Spleen (tissue), 7 donors: ENCODE results near the gene STKLD1.

Source experiments
- POLR2A ChIP-seq, 3 donors: fragments of 450-650 bp; IDR thresholded peaks; one replicate each; pipeline ENCODE4 v1.5.1; 2017; ENCODE audit warnings: antibody characterized with exemption in 3 of 3, mild to moderate bottlenecking in 1 of 3
- TF ChIP-seq, protein P1 (sequence below), 11 experiments: fragments of 200-600 bp in 7 of 11; fragments of 450-650 bp in 4 of 11; sonication (generic) in 4 of 11; IDR thresholded peaks in 8 of 11; conservative IDR thresholded peaks in 3 of 11; 1 replicate in 7 of 11; 2 replicates in 4 of 11; pipeline versions ENCODE4 v1.4.0 to v1.8.0; 2016 to 2021; ENCODE audit warnings: antibody characterized with exemption in 11 of 11, inconsistent platforms in 4 of 11, mild to moderate bottlenecking in 1 of 11
- donor health status: DM: no; HTN: no; CAD: no; lungs with moderate emphysema.
- donor health status: DM: no; HTN: no; CAD: no.
- donor health status: DM: no; HTN: no; CAD: no.

DNA sequence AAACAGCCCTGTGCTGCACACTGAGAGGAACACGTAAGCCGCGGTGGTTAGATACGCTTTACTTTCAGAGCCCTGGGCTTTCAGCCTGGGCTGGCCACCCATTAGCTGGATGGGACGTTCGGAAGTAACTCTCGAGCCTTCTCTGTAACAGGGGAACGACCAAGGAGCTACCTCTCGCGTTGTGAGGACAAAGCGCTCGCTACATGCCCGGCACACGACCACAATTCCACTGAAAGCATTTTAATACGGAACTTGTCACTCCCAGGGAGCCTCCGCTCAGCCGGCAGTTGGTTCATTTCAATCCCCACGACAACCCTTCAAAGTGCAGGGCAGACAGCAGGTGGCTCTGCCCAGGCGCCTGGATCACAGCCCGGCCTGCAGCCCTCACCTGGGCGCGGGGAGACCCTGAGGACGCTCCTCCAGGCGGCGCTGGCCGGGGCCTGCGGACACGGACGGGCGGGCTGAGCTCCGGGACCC lies 20.2 kb upstream of the STKLD1 start:
- TF ChIP-seq, protein P1, sequence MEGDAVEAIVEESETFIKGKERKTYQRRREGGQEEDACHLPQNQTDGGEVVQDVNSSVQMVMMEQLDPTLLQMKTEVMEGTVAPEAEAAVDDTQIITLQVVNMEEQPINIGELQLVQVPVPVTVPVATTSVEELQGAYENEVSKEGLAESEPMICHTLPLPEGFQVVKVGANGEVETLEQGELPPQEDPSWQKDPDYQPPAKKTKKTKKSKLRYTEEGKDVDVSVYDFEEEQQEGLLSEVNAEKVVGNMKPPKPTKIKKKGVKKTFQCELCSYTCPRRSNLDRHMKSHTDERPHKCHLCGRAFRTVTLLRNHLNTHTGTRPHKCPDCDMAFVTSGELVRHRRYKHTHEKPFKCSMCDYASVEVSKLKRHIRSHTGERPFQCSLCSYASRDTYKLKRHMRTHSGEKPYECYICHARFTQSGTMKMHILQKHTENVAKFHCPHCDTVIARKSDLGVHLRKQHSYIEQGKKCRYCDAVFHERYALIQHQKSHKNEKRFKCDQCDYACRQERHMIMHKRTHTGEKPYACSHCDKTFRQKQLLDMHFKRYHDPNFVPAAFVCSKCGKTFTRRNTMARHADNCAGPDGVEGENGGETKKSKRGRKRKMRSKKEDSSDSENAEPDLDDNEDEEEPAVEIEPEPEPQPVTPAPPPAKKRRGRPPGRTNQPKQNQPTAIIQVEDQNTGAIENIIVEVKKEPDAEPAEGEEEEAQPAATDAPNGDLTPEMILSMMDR (IDR thresholded peaks at IDR 0.05 in 8 of 11, conservative IDR thresholded peaks at IDR 0.05 in 3 of 11) = no peak
- no peak for TF ChIP-seq POLR2A (IDR thresholded peaks at IDR 0.05)
